Measurements from ENCODE around the gene RGCC.

DNA sequence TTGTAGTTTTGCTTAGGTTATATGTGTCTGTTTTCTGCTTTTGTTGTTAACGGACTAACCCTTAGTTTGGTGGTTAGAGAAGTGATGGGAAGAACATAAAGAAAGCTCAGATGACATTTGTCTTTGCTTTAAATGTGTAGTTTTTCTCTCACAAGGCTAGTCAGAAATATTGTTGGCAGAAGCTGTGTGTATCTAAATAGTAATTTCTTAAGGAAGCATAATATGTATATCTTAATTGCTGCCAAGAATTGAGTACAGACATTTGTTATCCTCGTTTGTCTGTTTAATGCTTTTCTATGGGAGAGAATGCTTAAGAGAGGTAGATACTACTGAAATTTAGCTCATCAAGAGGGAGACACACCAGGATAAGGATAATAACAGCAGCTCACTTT is 2.7 kb downstream of the RGCC start:
- TF ChIP-seq, protein P1, sequence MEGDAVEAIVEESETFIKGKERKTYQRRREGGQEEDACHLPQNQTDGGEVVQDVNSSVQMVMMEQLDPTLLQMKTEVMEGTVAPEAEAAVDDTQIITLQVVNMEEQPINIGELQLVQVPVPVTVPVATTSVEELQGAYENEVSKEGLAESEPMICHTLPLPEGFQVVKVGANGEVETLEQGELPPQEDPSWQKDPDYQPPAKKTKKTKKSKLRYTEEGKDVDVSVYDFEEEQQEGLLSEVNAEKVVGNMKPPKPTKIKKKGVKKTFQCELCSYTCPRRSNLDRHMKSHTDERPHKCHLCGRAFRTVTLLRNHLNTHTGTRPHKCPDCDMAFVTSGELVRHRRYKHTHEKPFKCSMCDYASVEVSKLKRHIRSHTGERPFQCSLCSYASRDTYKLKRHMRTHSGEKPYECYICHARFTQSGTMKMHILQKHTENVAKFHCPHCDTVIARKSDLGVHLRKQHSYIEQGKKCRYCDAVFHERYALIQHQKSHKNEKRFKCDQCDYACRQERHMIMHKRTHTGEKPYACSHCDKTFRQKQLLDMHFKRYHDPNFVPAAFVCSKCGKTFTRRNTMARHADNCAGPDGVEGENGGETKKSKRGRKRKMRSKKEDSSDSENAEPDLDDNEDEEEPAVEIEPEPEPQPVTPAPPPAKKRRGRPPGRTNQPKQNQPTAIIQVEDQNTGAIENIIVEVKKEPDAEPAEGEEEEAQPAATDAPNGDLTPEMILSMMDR (IDR thresholded peaks at IDR 0.05), result no peak
- TF ChIP-seq, protein P2, sequence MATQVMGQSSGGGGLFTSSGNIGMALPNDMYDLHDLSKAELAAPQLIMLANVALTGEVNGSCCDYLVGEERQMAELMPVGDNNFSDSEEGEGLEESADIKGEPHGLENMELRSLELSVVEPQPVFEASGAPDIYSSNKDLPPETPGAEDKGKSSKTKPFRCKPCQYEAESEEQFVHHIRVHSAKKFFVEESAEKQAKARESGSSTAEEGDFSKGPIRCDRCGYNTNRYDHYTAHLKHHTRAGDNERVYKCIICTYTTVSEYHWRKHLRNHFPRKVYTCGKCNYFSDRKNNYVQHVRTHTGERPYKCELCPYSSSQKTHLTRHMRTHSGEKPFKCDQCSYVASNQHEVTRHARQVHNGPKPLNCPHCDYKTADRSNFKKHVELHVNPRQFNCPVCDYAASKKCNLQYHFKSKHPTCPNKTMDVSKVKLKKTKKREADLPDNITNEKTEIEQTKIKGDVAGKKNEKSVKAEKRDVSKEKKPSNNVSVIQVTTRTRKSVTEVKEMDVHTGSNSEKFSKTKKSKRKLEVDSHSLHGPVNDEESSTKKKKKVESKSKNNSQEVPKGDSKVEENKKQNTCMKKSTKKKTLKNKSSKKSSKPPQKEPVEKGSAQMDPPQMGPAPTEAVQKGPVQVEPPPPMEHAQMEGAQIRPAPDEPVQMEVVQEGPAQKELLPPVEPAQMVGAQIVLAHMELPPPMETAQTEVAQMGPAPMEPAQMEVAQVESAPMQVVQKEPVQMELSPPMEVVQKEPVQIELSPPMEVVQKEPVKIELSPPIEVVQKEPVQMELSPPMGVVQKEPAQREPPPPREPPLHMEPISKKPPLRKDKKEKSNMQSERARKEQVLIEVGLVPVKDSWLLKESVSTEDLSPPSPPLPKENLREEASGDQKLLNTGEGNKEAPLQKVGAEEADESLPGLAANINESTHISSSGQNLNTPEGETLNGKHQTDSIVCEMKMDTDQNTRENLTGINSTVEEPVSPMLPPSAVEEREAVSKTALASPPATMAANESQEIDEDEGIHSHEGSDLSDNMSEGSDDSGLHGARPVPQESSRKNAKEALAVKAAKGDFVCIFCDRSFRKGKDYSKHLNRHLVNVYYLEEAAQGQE (IDR thresholded peaks at IDR 0.05; ENCODE audit: low read depth, low read length), result no peak
- no peak for TF ChIP-seq POLR2AphosphoS5 (IDR thresholded peaks at IDR 0.05; ENCODE audit: low read depth, low read length)
- TF ChIP-seq TAF1 (IDR thresholded peaks at IDR 0.05; ENCODE audit: borderline replicate concordance, low read depth, low read length), result no peak
- TF ChIP-seq EZH2phosphoT487 (IDR thresholded peaks at IDR 0.05; ENCODE audit: borderline replicate concordance, low read depth), result no peak
- TF ChIP-seq, protein P3, sequence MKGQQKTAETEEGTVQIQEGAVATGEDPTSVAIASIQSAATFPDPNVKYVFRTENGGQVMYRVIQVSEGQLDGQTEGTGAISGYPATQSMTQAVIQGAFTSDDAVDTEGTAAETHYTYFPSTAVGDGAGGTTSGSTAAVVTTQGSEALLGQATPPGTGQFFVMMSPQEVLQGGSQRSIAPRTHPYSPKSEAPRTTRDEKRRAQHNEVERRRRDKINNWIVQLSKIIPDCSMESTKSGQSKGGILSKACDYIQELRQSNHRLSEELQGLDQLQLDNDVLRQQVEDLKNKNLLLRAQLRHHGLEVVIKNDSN (IDR thresholded peaks at IDR 0.05; ENCODE audit: borderline replicate concordance, low read depth), result no peak
- no peak for TF ChIP-seq ELF1 (IDR thresholded peaks at IDR 0.05)
- TF ChIP-seq FOXM1 (IDR thresholded peaks at IDR 0.05; ENCODE audit: low read depth), result no peak
- TF ChIP-seq SMC3 (IDR thresholded peaks at IDR 0.05; ENCODE audit: low read depth, low read length), result no peak
